GM12801 (cell line): ENCODE data around the gene C3orf85.

Source experiments
- CTCF ChIP-seq: IDR thresholded peaks from one replicate; pipeline ENCODE4 v1.5.1; 2011; ENCODE audit warnings: control low read depth; ENCODE audit not compliant: insufficient read length; ENCODE audit errors: extremely low read depth

Gene C3orf85

GRCh38 chr3:109112946-109113760, 23.4 kb upstream of the C3orf85 start:
- no peak for TF ChIP-seq CTCF

DNA sequence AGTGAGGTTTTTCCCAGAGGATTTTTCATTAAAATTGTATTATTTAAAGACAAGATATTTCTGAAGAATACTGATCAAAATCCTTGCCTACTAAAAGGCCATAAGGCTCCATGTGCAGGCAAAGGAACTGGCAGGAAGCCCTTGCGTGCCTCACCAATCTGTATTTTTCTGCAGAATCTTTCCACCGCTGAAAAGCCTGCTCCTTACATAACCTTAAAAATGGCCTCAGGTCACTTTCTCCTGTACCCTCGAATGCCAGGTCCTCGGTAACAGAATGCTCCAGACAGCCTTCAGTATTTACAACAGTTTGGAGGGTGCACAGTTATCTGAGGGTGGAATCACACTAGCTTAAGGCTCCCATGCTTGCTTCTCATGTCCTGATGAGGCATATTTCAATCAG, 21.8 kb upstream of the C3orf85 start:
- no peak for TF ChIP-seq CTCF

GRCh38 chr3:109115451-109115850, 21.1 kb upstream of the C3orf85 start:
- no peak for TF ChIP-seq CTCF

GRCh38 chr3:109116031-109116430, 20.5 kb upstream of the C3orf85 start:
- TF ChIP-seq CTCF = no peak

DNA sequence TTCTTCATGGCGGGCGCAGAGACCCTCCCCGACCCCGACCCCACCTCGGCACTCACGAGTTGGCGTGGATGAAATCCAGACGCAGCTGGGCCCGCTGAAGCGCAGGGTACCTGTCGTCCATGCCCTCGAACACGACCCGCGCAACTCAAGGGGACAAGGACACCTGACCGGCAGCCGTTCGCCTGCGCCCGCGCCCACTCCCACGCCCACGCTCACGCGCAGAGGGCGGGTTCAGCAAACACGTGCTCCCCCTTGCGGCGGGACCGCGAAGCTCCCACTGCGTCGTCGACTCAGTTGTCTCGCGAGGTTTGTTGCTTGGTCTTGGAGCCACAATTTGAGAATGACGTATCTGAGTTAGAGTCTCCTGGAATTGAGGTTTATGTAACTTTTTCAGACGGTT, 18.6 kb upstream of the C3orf85 start, which contains the start of gene MORC1:
TSS of gene MORC1 (minus strand) at position 196 of the 400 bp plus-strand sequence. CDS start at position 121, 75 bp downstream.
- TF ChIP-seq CTCF = no peak

DNA sequence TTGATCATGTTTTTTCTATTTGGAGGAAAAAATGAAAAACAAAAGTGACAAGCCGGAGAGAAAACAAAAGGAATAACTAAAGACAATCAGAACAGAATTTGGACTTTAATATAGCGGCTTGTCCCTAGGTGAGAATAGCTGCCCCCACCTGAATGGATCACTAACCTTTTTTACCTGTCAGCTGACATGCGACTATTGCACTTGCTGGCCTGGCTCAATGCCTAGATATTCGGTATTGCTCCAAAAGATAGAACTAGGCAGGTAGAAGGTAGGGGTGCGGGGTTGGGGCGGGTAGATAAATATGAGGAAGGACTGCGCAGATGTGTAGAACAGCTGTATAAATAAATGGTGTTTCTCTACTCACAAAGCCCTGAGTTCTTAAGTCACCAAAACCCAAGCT, 17.9 kb upstream of the C3orf85 start:
- TF ChIP-seq CTCF = no peak

DNA sequence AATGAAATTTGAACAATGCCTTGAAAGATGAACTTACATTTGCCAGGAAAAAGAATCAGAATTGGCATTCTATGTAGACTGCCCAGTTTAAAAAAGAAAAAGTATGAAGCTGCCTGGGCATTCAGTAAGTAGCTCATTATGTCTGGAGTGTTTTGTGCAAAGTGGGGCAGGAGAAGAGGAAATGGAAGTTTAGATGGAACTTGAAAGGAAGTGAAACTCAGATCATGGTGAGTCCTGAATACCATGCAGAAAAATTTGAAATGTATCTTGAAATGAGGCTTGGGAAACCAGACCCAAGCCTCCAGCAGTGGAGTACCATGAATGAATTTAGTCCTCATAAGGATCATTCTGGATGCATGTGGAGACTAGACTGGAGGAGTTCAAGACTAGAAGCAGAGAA, 13.8 kb upstream of the C3orf85 start:
- no peak for TF ChIP-seq CTCF
